Esophagus squamous epithelium (tissue), 4 donors: ENCODE results near the gene FSTL4.

Experiments
- POLR2A ChIP-seq, 4 donors: fragments of 450-650 bp; IDR thresholded peaks; one replicate each; pipeline ENCODE4 v1.6.1; 2017; ENCODE audit warnings: antibody characterized with exemption in 4 of 4, mild to moderate bottlenecking in 4 of 4, moderate library complexity in 3 of 4
- TF ChIP-seq, protein P1 (sequence below), 6 experiments: fragments of 450-650 bp in 4 of 6; fragments of 200-600 bp in 2 of 6; sonication (generic) in 2 of 6; IDR thresholded peaks; one replicate each; pipeline ENCODE4 v1.5.1; 2016 to 2019; ENCODE audit warnings: antibody characterized with exemption in 6 of 6, mild to moderate bottlenecking in 4 of 6, moderate library complexity in 4 of 6

- no peak for TF ChIP-seq POLR2A (IDR thresholded peaks at IDR 0.05)
- TF ChIP-seq, protein P1, sequence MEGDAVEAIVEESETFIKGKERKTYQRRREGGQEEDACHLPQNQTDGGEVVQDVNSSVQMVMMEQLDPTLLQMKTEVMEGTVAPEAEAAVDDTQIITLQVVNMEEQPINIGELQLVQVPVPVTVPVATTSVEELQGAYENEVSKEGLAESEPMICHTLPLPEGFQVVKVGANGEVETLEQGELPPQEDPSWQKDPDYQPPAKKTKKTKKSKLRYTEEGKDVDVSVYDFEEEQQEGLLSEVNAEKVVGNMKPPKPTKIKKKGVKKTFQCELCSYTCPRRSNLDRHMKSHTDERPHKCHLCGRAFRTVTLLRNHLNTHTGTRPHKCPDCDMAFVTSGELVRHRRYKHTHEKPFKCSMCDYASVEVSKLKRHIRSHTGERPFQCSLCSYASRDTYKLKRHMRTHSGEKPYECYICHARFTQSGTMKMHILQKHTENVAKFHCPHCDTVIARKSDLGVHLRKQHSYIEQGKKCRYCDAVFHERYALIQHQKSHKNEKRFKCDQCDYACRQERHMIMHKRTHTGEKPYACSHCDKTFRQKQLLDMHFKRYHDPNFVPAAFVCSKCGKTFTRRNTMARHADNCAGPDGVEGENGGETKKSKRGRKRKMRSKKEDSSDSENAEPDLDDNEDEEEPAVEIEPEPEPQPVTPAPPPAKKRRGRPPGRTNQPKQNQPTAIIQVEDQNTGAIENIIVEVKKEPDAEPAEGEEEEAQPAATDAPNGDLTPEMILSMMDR (IDR thresholded peaks at IDR 0.05) = no peak
Measured at GRCh38 chr5:133227897-133228296, 384.4 kb downstream of the FSTL4 start.
